ENCODE data around the gene DAB2IP.

DNA sequence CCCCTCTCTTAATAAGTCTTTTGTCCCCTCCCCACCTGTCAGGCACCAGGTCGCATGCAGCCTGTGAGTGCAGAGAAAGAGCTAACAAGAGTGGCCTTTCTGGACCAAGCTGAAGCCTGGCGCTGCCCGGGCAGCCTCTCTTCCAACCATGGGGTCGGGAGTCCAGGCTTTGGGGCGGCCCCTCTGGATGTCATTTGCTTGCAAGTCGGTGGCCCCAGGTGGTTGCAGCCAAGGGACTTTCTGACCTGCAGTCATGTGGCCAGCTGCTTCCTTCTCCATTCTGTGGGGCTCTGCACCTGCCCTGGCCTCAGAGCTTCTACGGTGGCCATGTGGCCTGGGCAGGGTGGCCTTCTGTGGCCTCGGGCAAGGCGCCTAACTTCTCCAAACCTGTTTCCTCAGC lies 159.7 kb downstream of the DAB2IP start:
- TF ChIP-seq, protein P1, sequence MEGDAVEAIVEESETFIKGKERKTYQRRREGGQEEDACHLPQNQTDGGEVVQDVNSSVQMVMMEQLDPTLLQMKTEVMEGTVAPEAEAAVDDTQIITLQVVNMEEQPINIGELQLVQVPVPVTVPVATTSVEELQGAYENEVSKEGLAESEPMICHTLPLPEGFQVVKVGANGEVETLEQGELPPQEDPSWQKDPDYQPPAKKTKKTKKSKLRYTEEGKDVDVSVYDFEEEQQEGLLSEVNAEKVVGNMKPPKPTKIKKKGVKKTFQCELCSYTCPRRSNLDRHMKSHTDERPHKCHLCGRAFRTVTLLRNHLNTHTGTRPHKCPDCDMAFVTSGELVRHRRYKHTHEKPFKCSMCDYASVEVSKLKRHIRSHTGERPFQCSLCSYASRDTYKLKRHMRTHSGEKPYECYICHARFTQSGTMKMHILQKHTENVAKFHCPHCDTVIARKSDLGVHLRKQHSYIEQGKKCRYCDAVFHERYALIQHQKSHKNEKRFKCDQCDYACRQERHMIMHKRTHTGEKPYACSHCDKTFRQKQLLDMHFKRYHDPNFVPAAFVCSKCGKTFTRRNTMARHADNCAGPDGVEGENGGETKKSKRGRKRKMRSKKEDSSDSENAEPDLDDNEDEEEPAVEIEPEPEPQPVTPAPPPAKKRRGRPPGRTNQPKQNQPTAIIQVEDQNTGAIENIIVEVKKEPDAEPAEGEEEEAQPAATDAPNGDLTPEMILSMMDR (conservative IDR thresholded peaks at IDR 0.05; ENCODE audit: low read length) = no peak
- TF ChIP-seq EZH2phosphoT487 (IDR thresholded peaks at IDR 0.05; ENCODE audit: borderline replicate concordance) = no peak
